Measurements from ENCODE around the gene MAB21L1. TPM values are rescaled to one million over a fixed set of nuclear protein-coding genes. Genes with fewer than 3 reads are reported as not detected.

Gene MAB21L1
- total and polyA plus RNA-seq, 2 experiments from 2014 or later: 0.78 TPM; not detected in 1

- TF ChIP-seq REST (IDR thresholded peaks at IDR 0.05; ENCODE audit: unreplicated experiment) (no peak), ETS1 (IDR thresholded peaks at IDR 0.05) (no peak), ZNF331 (CRISPR knock-in tag; IDR thresholded peaks at IDR 0.05; ENCODE audit: low read depth) (no peak), STAT1 (IDR thresholded peaks at IDR 0.05; ENCODE audit: unreplicated experiment) (no peak), NANOG (IDR thresholded peaks at IDR 0.05; ENCODE audit: borderline replicate concordance) (no peak), CREB1 (CRISPR knock-in tag; IDR thresholded peaks at IDR 0.05; ENCODE audit: low read depth) (no peak), ZNF114 (CRISPR knock-in tag; IDR thresholded peaks at IDR 0.05) (no peak)
Observed at GRCh38 chr13:35524171-35524570, 47.7 kb upstream of the MAB21L1 start (continued).

- no peaks in the 10 kb centered on the region for H3K79me2 ChIP-seq (replicated peaks; ENCODE audit: insufficient read depth)
- H3K27ac ChIP-seq (ENCODE audit: low read depth): no peak overlapping the region
- H3K4me3 ChIP-seq: no peak overlapping the region
- no peak overlapping the region for H2AFZ ChIP-seq
- H3K9me2 ChIP-seq (ENCODE audit: insufficient read depth): no peaks in the 10 kb centered on the region
- TF ChIP-seq REST (IDR thresholded peaks at IDR 0.05; ENCODE audit: unreplicated experiment) (no peak), EZH2phosphoT487 (IDR thresholded peaks at IDR 0.05; ENCODE audit: unreplicated experiment) (no peak), EZH2 (IDR thresholded peaks at IDR 0.05; ENCODE audit: low read depth, unreplicated experiment) (no peak), ETS1 (IDR thresholded peaks at IDR 0.05) (no peak)
- DNase-seq (ENCODE audit: low spot score) (no peak), ATAC-seq (no peak)
- Mint-ChIP-seq H3K36me3 (ENCODE audit: low read depth) (peaks cover 6% of the 10 kb centered on the region), H3K4me3 (no peak overlapping the region), H3K27ac (no peak overlapping the region), H3K9me3 (peaks cover 4% of the 10 kb centered on the region; the same call in 1 of the 3 replicates), H3K27me3 (ENCODE audit: insufficient read depth, low read depth, poor library complexity) (no peaks in the 10 kb centered on the region), H3K4me1 (peaks cover 21% of the 10 kb centered on the region)
- H3K4me1 ChIP-seq (ENCODE audit: insufficient read depth): peaks cover 21% of the 10 kb centered on the region
- H3F3A ChIP-seq (replicated peaks; ENCODE audit: low read depth): no peaks in the 10 kb centered on the region
- no peak overlapping the region for H3K4me2 ChIP-seq
- no peaks in the 10 kb centered on the region for H3K27me3 ChIP-seq (ENCODE audit: insufficient read depth)
- H3K36me3 ChIP-seq (ENCODE audit: insufficient read depth): no peaks in the 10 kb centered on the region
- H4K20me1 ChIP-seq (replicated peaks; ENCODE audit: insufficient read depth): no peaks in the 10 kb centered on the region
Observed at GRCh38 chr13:35518337-35518946, 42.0 kb upstream of the MAB21L1 start.

All from GM23338 (cell line).